22Rv1 (cell line): ENCODE data around the gene DHX34.

Experiments
- ZFX ChIP-seq: fragments of 450-650 bp; IDR thresholded peaks from 2 replicates; pipeline ENCODE4 v1.6.1; 2017; ENCODE audit warnings: antibody characterized with exemption, borderline replicate concordance
- TF ChIP-seq, protein P1 (sequence below): fragments of 450-650 bp; IDR thresholded peaks from 2 replicates; pipeline ENCODE4 v1.5.1; 2017; ENCODE audit warnings: mild to moderate bottlenecking

DNA sequence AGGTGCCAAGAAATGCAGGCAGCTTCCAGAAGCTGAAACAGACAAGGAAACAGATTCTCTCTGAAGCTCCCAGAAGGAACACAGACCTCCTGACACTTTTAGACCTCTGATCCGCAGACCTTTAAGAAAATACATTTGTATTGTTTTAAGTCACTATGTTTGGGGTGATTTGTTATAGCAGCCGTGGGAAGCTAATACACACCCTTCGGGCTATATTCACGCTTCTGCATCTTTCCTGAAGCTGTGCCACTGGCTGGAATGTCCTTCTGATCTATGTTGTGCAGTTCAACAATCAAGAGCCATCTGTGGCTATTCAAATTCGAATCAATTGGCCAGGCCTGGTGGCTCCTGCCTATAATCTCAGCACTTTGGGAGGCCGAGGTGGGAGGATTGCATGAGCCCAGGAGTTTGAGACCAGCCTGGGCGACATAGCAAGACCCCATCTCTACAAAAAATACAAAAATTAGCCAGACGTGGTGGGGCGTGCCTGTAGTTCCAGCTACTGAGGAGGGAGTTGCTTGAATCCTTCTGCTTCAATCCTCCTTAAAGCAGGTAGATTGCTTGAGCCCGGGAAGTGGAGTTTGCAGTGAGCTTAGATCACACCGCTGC is 5.8 kb upstream of the DHX34 start:
- TF ChIP-seq, protein P1, sequence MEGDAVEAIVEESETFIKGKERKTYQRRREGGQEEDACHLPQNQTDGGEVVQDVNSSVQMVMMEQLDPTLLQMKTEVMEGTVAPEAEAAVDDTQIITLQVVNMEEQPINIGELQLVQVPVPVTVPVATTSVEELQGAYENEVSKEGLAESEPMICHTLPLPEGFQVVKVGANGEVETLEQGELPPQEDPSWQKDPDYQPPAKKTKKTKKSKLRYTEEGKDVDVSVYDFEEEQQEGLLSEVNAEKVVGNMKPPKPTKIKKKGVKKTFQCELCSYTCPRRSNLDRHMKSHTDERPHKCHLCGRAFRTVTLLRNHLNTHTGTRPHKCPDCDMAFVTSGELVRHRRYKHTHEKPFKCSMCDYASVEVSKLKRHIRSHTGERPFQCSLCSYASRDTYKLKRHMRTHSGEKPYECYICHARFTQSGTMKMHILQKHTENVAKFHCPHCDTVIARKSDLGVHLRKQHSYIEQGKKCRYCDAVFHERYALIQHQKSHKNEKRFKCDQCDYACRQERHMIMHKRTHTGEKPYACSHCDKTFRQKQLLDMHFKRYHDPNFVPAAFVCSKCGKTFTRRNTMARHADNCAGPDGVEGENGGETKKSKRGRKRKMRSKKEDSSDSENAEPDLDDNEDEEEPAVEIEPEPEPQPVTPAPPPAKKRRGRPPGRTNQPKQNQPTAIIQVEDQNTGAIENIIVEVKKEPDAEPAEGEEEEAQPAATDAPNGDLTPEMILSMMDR = no peak
- no peak for TF ChIP-seq ZFX
